GM18526 (cell line): Measurements from ENCODE around the gene ANTKMT.

Source experiments
- POLR2A ChIP-seq: IDR thresholded peaks from 3 replicates; pipeline ENCODE4 v1.6.1; 2011; ENCODE audit not compliant: insufficient read length; ENCODE audit errors: extremely low read depth

The ANTKMT gene

GRCh38 chr16:715477-716199, 5.3 kb upstream of the ANTKMT start:
- no peak for TF ChIP-seq POLR2A

GRCh38 chr16:716200-716568, 4.8 kb upstream of the ANTKMT start:
- no peak for TF ChIP-seq POLR2A

GRCh38 chr16:716768-717325, 4.1 kb upstream of the ANTKMT start:
- no peak for TF ChIP-seq POLR2A

- no peak for TF ChIP-seq POLR2A
These were observed 3.3 kb upstream of the ANTKMT start for GRCh38 chr16:717450-718245.

GRCh38 chr16:718389-718788, 2.6 kb upstream of the ANTKMT start:
- no peak for TF ChIP-seq POLR2A

GRCh38 chr16:718922-719321, 2.0 kb upstream of the ANTKMT start:
- no peak for TF ChIP-seq POLR2A

- no peak for TF ChIP-seq POLR2A
These were observed 1.0 kb upstream of the ANTKMT start for GRCh38 chr16:719815-720446.

- no peak for TF ChIP-seq POLR2A
These were observed 428 bp upstream of the ANTKMT start for GRCh38 chr16:720447-720989.

GRCh38 chr16:721765-722540, 1.0 kb downstream of the ANTKMT start:
- TF ChIP-seq POLR2A, result no peak

GRCh38 chr16:722835-723633, 2.1 kb downstream of the ANTKMT start:
- TF ChIP-seq POLR2A, result peak; percentile 2

- TF ChIP-seq POLR2A, result no peak
These were observed 2.7 kb downstream of the ANTKMT start for GRCh38 chr16:723695-724094.

- TF ChIP-seq POLR2A, result no peak
These were observed 3.5 kb downstream of the ANTKMT start for GRCh38 chr16:724188-725040.

- no peak for TF ChIP-seq POLR2A
These were observed 4.1 kb downstream of the ANTKMT start for GRCh38 chr16:725041-725376.

GRCh38 chr16:725463-726187, 4.7 kb downstream of the ANTKMT start:
- no peak for TF ChIP-seq POLR2A
